Right cardiac atrium (tissue), 5 donors: Measurements from ENCODE around the gene HDGFL2. TPM values are rescaled to one million over a fixed set of nuclear protein-coding genes. Genes with fewer than 3 reads are reported as not detected.
A peak's percentile ranks its signal among the peaks of the same experiment; 100 is the strongest.

Experiments used
- ATAC-seq, 2 donors: fragments of 200-7000 bp; cut with Tn5 transposase; one replicate each; pipeline versions ENCODE4 v1.8.0 to v1.9.1; 2020; ENCODE audit warnings: moderate library complexity in 2 of 2, mild to moderate bottlenecking in 1 of 2
- DNase-seq, 3 donors: peaks; one replicate each; pipeline ENCODE4 v3.0.0-alpha.2; 2020
- H3K27ac ChIP-seq: one replicate; pipeline ENCODE4 v1.5.1; 2013; ENCODE audit warnings: mild to moderate bottlenecking, low read length, control low read depth, moderate library complexity
- H3K27me3 ChIP-seq: one replicate; pipeline ENCODE4 v1.6.1; 2013; ENCODE audit not compliant: control insufficient read depth, insufficient read depth
- H3K4me1 ChIP-seq: one replicate; pipeline ENCODE4 v1.6.1; 2013; ENCODE audit warnings: low read length; ENCODE audit not compliant: control insufficient read depth, insufficient read depth
- H3K4me3 ChIP-seq: one replicate; pipeline ENCODE4 v1.5.1; 2013; ENCODE audit warnings: low read length, control low read depth
- H3K9me3 ChIP-seq: one replicate; pipeline ENCODE4 v1.6.1; 2013; ENCODE audit warnings: low read length; ENCODE audit not compliant: control insufficient read depth
- WGBS: extraction: QIAGEN DNeasy Blood & Tissue Kit; methylation state at CpG from one replicate; pipeline ENCODE4 v1.1.7; 2013; 5-methylcytosine and 5-hydroxymethylcytosine counted together
- intact Hi-C, 4 donors: fragments of 100-400 bp; cut with DNase I; formaldehyde crosslinking; loops; one replicate each; pipeline versions ENCODE4 v1.11.0 to v1.14.0; 2022 to 2023
- polyA plus RNA-seq: library from polyadenylated mRNA; stranded (reverse); fragments of 200-250 nt; gene quantifications from one replicate; pipeline ENCODE4 v1.2.3, GENCODE V29; 2013
- total RNA-seq, 4 donors: library from RNA; stranded (reverse); fragmentation: NEBNext Ultra II Directional; extraction: Animal tissue kit (Norgen Biotek cat#: 25700); gene quantifications; one replicate each; pipeline ENCODE4 v1.2.1, GENCODE V29; 2021
- donor health status: healthy with polysubstance abuse.
- donor health status: DM: no; HTN: yes; CAD: no.
- donor health status: DM: no; HTN: no; CAD: no.
- donor health status: DM: no; HTN: yes; CAD: no; lungs with severe emphysema.
- donor health status: DM: yes; HTN: yes; CAD: no.

Gene HDGFL2
- total and polyA plus RNA-seq, 5 donors, result 20.6 to 31.4 (median 28.6) TPM

GRCh38 chr19:4508698-4509097, 36.6 kb downstream of the HDGFL2 start:
- no peak overlapping the region for H3K4me3 ChIP-seq
- H3K9me3 ChIP-seq, result no peaks in the 10 kb centered on the region
- 89% methylated on average over 21 of the region's 21 CpGs for whole genome bisulfite sequencing
- no peaks in the 10 kb centered on the region for H3K27me3 ChIP-seq
- H3K27ac ChIP-seq, result no peak overlapping the region
- DNase-seq (no peak), ATAC-seq (no peak)
- intact Hi-C loops, result no loop called here
- H3K4me1 ChIP-seq, result no peaks in the 10 kb centered on the region

GRCh38 chr19:4510435-4511255, 38.5 kb downstream of the HDGFL2 start:
- Histone ChIP-seq H3K27me3 (no peaks in the 10 kb centered on the region), H3K4me3 (no peak overlapping the region), H3K9me3 (no peaks in the 10 kb centered on the region), H3K27ac (no peak overlapping the region), H3K4me1 (no peaks in the 10 kb centered on the region)
- intact Hi-C loops, result no loop called here
- 86% methylated on average over 37 of the region's 37 CpGs for WGBS
- ATAC-seq (peak; percentile 3 to 7), DNase-seq (peak in 1 of 3 donors; percentile 24)

GRCh38 chr19:4511300-4512054, 39.4 kb downstream of the HDGFL2 start:
- 88% methylated on average over 27 of the region's 27 CpGs for WGBS
- Histone ChIP-seq H3K4me3 (no peak overlapping the region), H3K27ac (no peak overlapping the region), H3K9me3 (no peaks in the 10 kb centered on the region), H3K4me1 (no peaks in the 10 kb centered on the region), H3K27me3 (no peaks in the 10 kb centered on the region)
- intact Hi-C loops, result no loop called here
- DNase-seq (no peak), ATAC-seq (peak in 1 of 2 donors; percentile 18)

- no peak for ATAC-seq
- Histone ChIP-seq H3K4me3 (no peak overlapping the region), H3K9me3 (no peaks in the 10 kb centered on the region), H3K27ac (no peak overlapping the region), H3K27me3 (no peaks in the 10 kb centered on the region), H3K4me1 (no peaks in the 10 kb centered on the region)
- peak in 1 of 3 donors; percentile 26 for DNase-seq
- WGBS, result 94% methylated on average over 17 of the region's 17 CpGs
- intact Hi-C loops, result no loop called here
These were observed 40.0 kb downstream of the HDGFL2 start for GRCh38 chr19:4512070-4512469.

GRCh38 chr19:4513248-4513647, 41.2 kb downstream of the HDGFL2 start:
- H3K4me3 ChIP-seq, result no peak overlapping the region
- H3K27me3 ChIP-seq, result no peaks in the 10 kb centered on the region
- 89% methylated on average over 17 of the region's 17 CpGs for WGBS
- H3K27ac ChIP-seq, result no peak overlapping the region
- no peaks in the 10 kb centered on the region for H3K4me1 ChIP-seq
- ATAC-seq (no peak), DNase-seq (peak in 2 of 3 donors; percentile 28 to 55)
- intact Hi-C loops, result no loop called here
- H3K9me3 ChIP-seq, result no peaks in the 10 kb centered on the region

GRCh38 chr19:4515732-4516131, 43.6 kb downstream of the HDGFL2 start:
- DNase-seq (no peak), ATAC-seq (no peak)
- H3K9me3 ChIP-seq, result no peaks in the 10 kb centered on the region
- intact Hi-C loops, result no loop called here
- WGBS, result 89% methylated on average over 5 of the region's 5 CpGs
- no peak overlapping the region for H3K4me3 ChIP-seq
- no peaks in the 10 kb centered on the region for H3K27me3 ChIP-seq
- H3K27ac ChIP-seq, result no peak overlapping the region
- H3K4me1 ChIP-seq, result no peaks in the 10 kb centered on the region

GRCh38 chr19:4516199-4516938, 44.3 kb downstream of the HDGFL2 start:
- WGBS, result 56% methylated on average over 14 of the region's 14 CpGs
- H3K27ac ChIP-seq, result peak overlapping the region; percentile 37
- H3K4me1 ChIP-seq, result no peaks in the 10 kb centered on the region
- ATAC-seq (peak; percentile 12 to 45), DNase-seq (no peak)
- no peaks in the 10 kb centered on the region for H3K27me3 ChIP-seq
- intact Hi-C loops, result no loop called here
- H3K9me3 ChIP-seq, result no peaks in the 10 kb centered on the region
- H3K4me3 ChIP-seq, result peak overlapping the region; percentile 25

GRCh38 chr19:4516939-4517300, 44.8 kb downstream of the HDGFL2 start:
- Histone ChIP-seq H3K4me1 (no peaks in the 10 kb centered on the region), H3K9me3 (no peaks in the 10 kb centered on the region), H3K4me3 (peak overlapping the region; percentile 33), H3K27me3 (no peaks in the 10 kb centered on the region), H3K27ac (peak overlapping the region; percentile 66)
- intact Hi-C loops, result no loop called here
- 64% methylated on average over 8 of the region's 8 CpGs for WGBS
- DNase-seq (peak in 1 of 3 donors; percentile 73), ATAC-seq (peak; percentile 36 to 44)

- no peaks in the 10 kb centered on the region for H3K9me3 ChIP-seq
- intact Hi-C loops, result no loop called here
- 78% methylated on average over 24 of the region's 24 CpGs for WGBS
- H3K27me3 ChIP-seq, result no peaks in the 10 kb centered on the region
- peak overlapping the region; percentile 33 for H3K4me3 ChIP-seq
- no peaks in the 10 kb centered on the region for H3K4me1 ChIP-seq
- H3K27ac ChIP-seq, result peak overlapping the region; percentile 66
- DNase-seq (no peak), ATAC-seq (peak in 1 of 2 donors; percentile 2)
These were observed 45.5 kb downstream of the HDGFL2 start for GRCh38 chr19:4517451-4518057.

GRCh38 chr19:4518345-4519171, 46.5 kb downstream of the HDGFL2 start, which contains the start of gene PLIN4:
PLIN4 (minus strand) TSS chr19:4518486; CDS start chr19:4518272, 214 bp downstream.
- 40% methylated on average over 34 of the region's 34 CpGs for WGBS
- H3K27ac ChIP-seq, result peak within 1 kb of the TSS; percentile 79

More at GRCh38 chr19:4518345-4519171, 46.5 kb downstream of the HDGFL2 start, which contains the start of gene PLIN4:
- Histone ChIP-seq H3K9me3 (no peaks in the 10 kb centered on the region), H3K4me3 (peak within 1 kb of the TSS; percentile 33), H3K27me3 (no peaks in the 10 kb centered on the region), H3K4me1 (no peaks in the 10 kb centered on the region)
- intact Hi-C loops, result no loop called here
- DNase-seq (peak; percentile 83 to 94 (median 90)), ATAC-seq (peak; percentile 78 to 84)
